Measurements from ENCODE around the gene TSGA10IP.

TSGA10IP gene

GRCh38 chr11:65918211-65919140 is 26.8 kb upstream of the TSGA10IP start, which contains the start of gene C11orf68:
C11orf68 (minus strand) TSS chr11:65919062; CDS start chr11:65919031, 31 bp downstream.
- no peak for DNase-seq

- peak; percentile 68 for DNase-seq
Measured at GRCh38 chr11:65919141-65919572, 26.1 kb upstream of the TSGA10IP start, which contains the start of gene DRAP1. DRAP1 (plus strand) TSS chr11:65919426; CDS start chr11:65919502, 76 bp downstream.

GRCh38 chr11:65919573-65920371 is 25.5 kb upstream of the TSGA10IP start:
- DNase-seq: no peak

DNA sequence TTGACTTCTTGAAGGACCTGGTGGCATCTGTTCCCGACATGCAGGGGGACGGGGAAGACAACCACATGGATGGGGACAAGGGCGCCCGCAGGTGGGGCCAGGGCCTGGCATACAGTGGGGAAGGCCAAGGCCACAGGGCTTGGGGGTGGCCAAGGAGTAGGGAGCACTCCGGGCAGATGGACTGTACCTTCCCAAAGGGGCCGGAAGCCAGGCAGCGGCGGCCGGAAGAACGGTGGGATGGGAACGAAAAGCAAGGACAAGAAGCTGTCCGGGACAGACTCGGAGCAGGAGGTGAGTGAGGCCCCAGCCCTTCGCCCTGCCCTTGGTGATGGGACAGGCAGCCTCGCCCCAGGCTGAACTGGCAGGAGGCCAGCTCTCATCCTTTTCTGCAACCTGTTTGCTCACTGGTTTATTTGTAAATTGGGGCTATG is 24.9 kb upstream of the TSGA10IP start:
- DNase-seq: peak; percentile 15

DNA sequence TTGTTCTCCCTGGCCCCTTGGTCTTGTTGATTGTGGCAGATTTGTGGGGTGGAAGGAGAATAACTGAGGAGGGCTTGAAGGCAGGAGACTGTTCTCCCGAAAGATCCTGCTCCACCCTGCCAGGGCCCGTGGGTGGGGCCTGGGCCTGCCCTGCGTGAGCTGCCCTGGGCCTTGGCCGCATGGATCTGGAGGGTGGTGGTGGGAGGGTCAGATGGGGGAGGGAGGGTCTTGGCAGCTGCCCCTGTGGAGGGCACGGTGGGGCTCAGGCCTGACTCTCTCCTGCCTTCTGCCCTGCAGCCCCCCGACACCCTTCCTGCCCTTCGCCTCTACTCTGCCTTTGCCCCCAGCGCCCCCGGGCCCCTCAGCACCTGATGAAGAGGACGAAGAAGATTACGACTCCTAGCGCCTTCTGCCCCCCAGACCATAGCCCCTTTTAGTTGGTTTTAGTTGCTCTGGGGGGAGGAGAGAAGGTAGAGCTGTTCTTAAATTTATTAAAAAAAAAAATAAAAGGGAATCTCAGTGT is 24.2 kb upstream of the TSGA10IP start:
- no peak for DNase-seq

DNA sequence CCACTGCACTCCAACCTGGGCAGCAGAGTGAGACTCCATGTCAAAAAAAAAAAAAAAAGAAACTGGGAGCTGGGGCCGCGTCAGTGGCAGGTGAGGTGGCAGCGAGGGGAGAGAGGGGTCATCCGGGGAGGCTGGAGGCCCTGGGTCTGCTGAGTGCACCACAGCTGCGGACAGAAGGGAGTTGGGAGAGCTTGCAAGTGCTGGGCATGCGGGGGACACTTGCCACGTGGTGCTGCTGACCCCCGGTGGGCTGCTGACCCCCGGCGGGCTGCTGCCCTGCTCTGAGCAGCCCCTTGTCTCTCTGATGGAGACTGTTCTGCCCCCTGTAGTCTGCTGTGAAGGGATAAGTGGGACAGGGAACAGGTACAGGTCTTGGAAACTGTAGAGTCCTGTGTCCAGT is 23.4 kb upstream of the TSGA10IP start:
- no peak for DNase-seq

DNA sequence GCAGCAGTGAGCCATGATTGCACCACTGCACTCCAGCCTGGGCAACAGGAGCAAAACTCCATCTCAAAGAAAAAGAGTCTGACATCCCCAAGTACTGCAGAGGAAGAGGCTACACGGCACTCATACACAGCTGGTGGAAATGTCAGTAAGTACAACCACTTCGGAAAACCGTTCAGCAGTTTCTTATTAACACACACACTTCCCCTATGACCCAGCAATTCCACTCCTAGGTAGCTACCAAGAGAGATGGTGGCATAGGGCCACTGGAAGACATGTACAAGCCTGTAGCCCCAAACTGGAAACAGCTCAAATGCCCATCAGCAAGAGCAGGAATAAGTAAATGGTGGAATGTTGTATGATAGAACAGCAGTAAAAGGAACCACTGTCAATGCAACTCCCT is 22.7 kb upstream of the TSGA10IP start:
- no peak for DNase-seq

DNA sequence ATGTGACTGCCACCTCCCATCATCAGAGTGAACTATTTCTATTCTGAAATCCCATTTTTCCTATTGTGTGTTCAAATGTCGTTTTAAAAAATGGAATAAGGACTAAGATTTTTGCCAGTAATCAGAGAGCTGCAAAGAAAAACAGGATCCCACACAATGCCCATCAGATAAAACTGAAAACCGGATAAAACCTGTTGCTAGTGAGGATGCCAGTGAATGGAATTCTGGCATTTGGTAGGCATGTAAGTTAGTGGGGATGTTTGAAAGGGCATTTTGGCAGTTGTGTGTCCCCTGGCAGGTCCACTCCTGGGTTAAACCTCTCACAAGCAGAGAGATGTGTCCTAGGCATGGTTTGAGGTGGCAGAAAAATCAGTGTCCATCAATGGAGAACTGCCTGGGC is 19.9 kb upstream of the TSGA10IP start:
- DNase-seq: no peak

GRCh38 chr11:65927904-65928397 is 17.3 kb upstream of the TSGA10IP start:
- no peak for DNase-seq

DNA sequence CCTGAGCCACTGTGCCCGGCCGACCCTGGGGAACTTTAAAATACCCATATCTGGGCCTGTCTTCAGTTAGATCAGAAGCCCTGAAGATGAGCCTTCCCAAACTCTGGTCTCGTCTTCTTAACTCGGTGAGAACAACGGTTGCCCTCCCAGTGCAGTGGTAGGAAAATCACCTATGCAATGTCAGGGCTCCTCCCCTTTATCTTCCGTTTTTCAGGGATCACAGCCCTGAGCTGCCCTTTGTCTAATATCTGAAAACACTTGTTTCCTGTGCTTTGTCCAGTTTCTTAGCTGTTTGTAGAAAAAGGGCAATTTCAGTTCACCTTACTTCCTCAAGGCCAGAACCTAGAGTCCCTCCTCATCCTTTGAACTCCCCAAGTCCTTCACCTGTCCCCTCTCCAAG is 16.6 kb upstream of the TSGA10IP start:
- DNase-seq: no peak

- DNase-seq: no peak
Measured at GRCh38 chr11:65931773-65932557, 13.3 kb upstream of the TSGA10IP start.

- no peak for DNase-seq
Measured at GRCh38 chr11:65932558-65932919, 12.7 kb upstream of the TSGA10IP start.

DNA sequence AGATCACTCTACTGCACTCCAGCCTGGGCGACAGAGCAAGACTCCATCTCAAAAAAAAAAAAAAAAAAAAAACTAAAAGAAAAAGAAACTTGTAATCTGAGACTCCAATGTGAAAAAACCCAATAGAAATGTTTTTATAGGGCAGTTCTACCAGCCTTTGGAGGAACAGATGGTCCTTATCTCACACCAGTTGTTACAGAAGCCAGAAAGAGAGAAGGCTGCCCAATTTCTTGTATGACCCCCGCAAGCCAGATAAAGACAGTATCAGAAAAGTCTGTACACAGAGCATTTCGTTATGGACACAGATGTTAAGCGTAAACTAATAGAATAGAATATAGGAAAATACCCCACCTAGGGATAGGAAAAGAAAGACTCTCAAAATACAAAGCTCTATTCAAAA is 11.3 kb upstream of the TSGA10IP start:
- peak; percentile 29 for DNase-seq

GRCh38 chr11:65937766-65938165 is 7.5 kb upstream of the TSGA10IP start:
- DNase-seq: no peak

DNA sequence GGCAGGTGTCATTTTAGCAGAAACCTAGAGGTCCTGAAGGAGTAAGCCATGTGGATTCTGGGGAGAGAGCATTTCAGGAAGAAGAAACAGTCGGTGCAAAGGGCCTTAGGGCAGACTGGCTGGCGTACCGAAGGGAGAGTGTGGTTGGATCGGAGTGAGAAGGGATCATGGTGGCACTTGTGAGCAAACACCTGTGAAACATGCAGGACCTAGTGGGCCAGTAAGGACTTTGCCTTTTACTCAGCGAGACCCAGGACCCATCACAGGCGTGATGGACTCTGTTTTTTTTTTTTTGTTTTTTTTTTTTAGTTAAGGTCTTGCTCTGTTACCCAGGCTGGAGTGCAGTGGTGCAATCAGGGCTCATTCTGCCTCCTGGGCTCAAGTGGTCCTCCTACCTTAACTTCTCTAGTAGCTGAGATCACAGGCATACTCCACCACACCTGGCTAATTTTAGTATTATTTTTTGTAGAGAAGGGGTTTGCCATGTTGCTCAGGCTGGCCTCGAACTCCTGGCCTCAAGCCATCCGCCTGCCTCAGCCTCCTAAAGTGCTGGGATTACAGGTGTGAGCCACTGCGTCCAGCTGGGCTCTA is 3.5 kb upstream of the TSGA10IP start:
- DNase-seq: no peak

- DNase-seq: no peak
Measured at GRCh38 chr11:65942531-65942930, 2.7 kb upstream of the TSGA10IP start.

DNA sequence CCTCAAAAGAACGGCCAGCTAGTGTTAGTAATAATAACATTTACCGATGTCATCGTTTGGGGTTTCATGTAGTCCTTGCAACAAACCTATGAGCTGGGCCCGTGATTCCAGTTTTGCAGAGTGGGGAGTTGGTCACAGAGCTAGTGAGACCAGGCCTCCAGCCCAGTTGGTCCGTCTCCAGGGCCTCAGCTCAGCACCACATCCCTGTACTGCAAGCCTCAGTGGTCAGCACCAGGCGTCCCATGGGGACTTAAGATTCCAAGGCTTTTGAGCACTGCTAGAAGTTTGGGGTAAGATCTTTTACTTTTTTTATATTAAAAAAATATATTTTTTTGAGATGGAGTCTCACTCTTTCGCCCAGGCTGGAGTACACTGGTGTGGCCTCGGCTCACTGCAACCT is 1.1 kb upstream of the TSGA10IP start:
- DNase-seq: no peak

GRCh38 chr11:65944767-65945166 is 513 bp upstream of the TSGA10IP start:
- no peak for DNase-seq

DNA sequence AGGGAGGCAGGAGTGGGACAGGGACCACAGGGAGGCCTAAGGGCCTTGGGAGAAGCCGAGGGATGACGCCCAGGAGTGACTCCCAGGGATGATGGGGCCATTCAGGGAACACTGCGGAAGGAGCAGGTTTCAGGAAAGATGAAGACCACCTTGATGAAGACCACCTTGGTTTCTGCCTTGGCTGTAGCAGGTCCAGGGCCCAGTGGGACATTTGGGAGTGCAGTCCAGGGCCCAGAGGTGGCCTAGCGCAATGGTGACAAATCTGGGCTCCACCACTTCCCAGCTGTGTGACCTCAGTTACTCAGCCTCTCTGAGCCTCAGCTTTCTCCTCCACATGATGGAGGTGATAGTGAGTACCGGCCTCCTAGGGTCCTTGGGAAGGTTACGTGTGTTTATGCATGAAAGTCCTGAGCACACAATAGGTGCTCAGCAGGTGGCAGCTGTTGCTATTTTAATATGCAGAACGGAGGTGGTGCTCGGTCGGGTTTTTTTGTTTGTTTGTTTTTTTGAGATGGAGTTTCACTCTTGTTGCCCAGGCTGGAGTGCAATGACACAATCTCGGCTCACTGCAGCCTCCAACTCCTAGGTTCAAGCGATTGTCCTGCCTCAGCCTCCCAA is 770 bp downstream of the TSGA10IP start:
- DNase-seq: no peak

DNA sequence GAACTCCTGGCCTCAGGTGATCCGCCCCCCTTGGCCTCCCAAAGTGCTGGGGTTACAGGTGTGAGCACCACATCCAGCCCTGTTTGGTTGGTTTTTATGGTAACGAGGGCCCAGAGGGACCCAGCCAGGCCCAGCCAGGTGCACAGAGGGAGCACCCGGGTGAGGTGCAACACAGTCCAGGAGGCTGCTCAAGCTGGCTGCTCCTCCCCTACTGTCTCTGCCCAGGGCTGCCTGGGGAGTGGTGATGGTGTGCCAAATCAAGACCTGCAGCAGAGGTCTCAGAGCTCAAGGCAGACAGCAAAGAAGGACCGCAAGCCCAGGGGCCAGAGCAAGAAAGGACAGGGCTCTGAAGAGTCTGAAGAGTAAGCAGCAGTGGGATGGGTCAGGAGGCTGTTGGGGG is 1.4 kb downstream of the TSGA10IP start:
- DNase-seq: no peak

- no peak for DNase-seq
Measured at GRCh38 chr11:65947133-65947532, 1.9 kb downstream of the TSGA10IP start.

All from NCI-H524 treated with DMSO at 0.1 percent for 48 hours (cell line).